Measurements from ENCODE around the gene ATP8A2. TPM values are rescaled to one million over a fixed set of nuclear protein-coding genes. Genes with fewer than 3 reads are reported as not detected.

The ATP8A2 gene
- total and polyA plus RNA-seq, 4 donors = 0.31 to 2.7 (median 1.1) TPM

DNA sequence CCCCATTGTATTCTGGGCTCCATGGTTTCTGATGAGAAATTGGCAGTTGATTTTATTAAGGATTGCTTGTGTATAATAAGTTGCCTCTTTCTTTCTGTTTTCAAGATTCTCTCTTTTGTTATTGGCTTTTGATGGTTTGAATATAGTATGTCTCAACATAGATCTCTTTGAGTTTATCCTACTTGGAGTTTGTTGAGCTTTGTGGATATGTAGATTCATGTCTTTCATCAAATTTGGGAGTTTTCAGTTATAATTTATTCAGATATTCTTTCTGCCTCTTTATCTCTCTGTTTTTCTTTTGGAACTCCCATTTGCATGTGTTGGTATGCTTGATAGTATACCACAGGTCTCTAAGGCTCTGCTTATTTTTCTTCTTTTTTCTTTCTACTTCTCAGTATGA lies 296.6 kb downstream of the ATP8A2 start:
- H3K36me3 ChIP-seq (ENCODE audit: control insufficient read depth in 4 of 4, insufficient read depth in 4 of 4, low read length in 4 of 4) = peaks cover 0 to 6% (median 0%) of the 10 kb centered on the region in 4 donors
- no peak for TF ChIP-seq CTCF (IDR thresholded peaks at IDR 0.05; ENCODE audit: control extremely low read depth, extremely low read depth)
- ATAC-seq (ENCODE audit: insufficient read depth, low FRiP score) (no peak), DNase-seq (no peak)
- H3K4me1 ChIP-seq (ENCODE audit: control insufficient read depth in 5 of 5, insufficient read depth in 5 of 5, low read length in 5 of 5) = peaks cover 0 to 15% (median 3%) of the 10 kb centered on the region in 5 donors
- no peak overlapping the region for H3K9ac ChIP-seq (ENCODE audit: insufficient read depth in 1 of 2, low read length in 2 of 2)
- no peaks in the 10 kb centered on the region for H3K27me3 ChIP-seq (ENCODE audit: control insufficient read depth in 3 of 3, insufficient read depth in 3 of 3, low read length in 2 of 3)
- no peak overlapping the region for H3K27ac ChIP-seq (ENCODE audit: low read depth in 1 of 2, low read length in 1 of 2)
- peaks cover 0 to 10% (median 4%) of the 10 kb centered on the region in 4 donors for H3K9me3 ChIP-seq (ENCODE audit: control insufficient read depth in 4 of 4, insufficient read depth in 3 of 4, low read length in 3 of 4)
- H3K4me3 ChIP-seq = no peak overlapping the region

DNA sequence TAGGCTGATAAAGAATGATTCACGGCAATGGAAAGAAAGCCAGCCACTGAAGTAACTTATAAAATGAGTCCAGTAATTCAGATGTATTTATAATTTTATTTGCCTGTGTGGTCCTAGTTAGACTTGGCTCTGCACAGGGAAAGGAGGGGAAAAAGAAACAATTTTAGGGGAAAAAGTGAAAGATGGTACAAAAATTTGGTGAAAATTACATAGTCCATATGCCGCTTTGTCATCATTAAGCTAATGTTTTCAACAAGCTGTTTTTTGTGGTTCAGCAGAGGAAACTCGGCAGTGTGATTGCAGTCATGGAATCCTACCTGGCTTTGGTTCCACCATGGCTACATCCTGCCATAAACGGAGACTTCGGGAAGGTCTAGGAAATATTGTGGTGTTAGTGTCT lies 301.9 kb downstream of the ATP8A2 start:
- H3K27ac ChIP-seq (ENCODE audit: low read depth in 1 of 2, low read length in 1 of 2) = no peak overlapping the region
- no peak overlapping the region for H3K9ac ChIP-seq (ENCODE audit: insufficient read depth in 1 of 2, low read length in 2 of 2)
- peaks cover 0 to 5% (median 3%) of the 10 kb centered on the region in 4 donors for H3K9me3 ChIP-seq (ENCODE audit: control insufficient read depth in 4 of 4, insufficient read depth in 3 of 4, low read length in 3 of 4)
- no peak for ATAC-seq (ENCODE audit: insufficient read depth, low FRiP score)
- 76 to 79% methylated on average over 5 of the region's 5 CpGs for WGBS, 2 donors
- peak in 2 of 3 donors; percentile 76 to 87 for DNase-seq
- peaks cover 0 to 25% (median 5%) of the 10 kb centered on the region in 5 donors for H3K4me1 ChIP-seq (ENCODE audit: control insufficient read depth in 5 of 5, insufficient read depth in 5 of 5, low read length in 5 of 5)
- H3K27me3 ChIP-seq (ENCODE audit: control insufficient read depth in 3 of 3, insufficient read depth in 3 of 3, low read length in 2 of 3) = no peaks in the 10 kb centered on the region
- H3K4me3 ChIP-seq = no peak overlapping the region
- TF ChIP-seq CTCF (IDR thresholded peaks at IDR 0.05; ENCODE audit: control extremely low read depth, extremely low read depth) = no peak
- H3K36me3 ChIP-seq (ENCODE audit: control insufficient read depth in 4 of 4, insufficient read depth in 4 of 4, low read length in 4 of 4) = peaks cover 0 to 6% (median 0%) of the 10 kb centered on the region in 4 donors

- Histone ChIP-seq H3K4me1 (ENCODE audit: control insufficient read depth in 5 of 5, insufficient read depth in 5 of 5, low read length in 5 of 5) (peaks cover 0 to 30% (median 8%) of the 10 kb centered on the region in 5 donors), H3K4me3 (no peak overlapping the region), H3K27ac (ENCODE audit: low read depth in 1 of 2, low read length in 1 of 2) (no peak overlapping the region), H3K27me3 (ENCODE audit: control insufficient read depth in 3 of 3, insufficient read depth in 3 of 3, low read length in 2 of 3) (no peaks in the 10 kb centered on the region), H3K36me3 (ENCODE audit: control insufficient read depth in 4 of 4, insufficient read depth in 4 of 4, low read length in 4 of 4) (peaks cover 0 to 2% (median 0%) of the 10 kb centered on the region in 4 donors), H3K9me3 (ENCODE audit: control insufficient read depth in 4 of 4, insufficient read depth in 3 of 4, low read length in 3 of 4) (peaks cover 0 to 3% (median 1%) of the 10 kb centered on the region in 4 donors), H3K9ac (ENCODE audit: insufficient read depth in 1 of 2, low read length in 2 of 2) (no peak overlapping the region)
- peak in 2 of 3 donors; percentile 31 to 60 for DNase-seq
- WGBS, 2 donors = 70 to 84% methylated on average over 4 of the region's 4 CpGs
- TF ChIP-seq CTCF (IDR thresholded peaks at IDR 0.05; ENCODE audit: control extremely low read depth, extremely low read depth) = no peak
- no peak for ATAC-seq (ENCODE audit: insufficient read depth, low FRiP score)
Measured at GRCh38 chr13:25674371-25674770, 302.6 kb downstream of the ATP8A2 start.

DNA sequence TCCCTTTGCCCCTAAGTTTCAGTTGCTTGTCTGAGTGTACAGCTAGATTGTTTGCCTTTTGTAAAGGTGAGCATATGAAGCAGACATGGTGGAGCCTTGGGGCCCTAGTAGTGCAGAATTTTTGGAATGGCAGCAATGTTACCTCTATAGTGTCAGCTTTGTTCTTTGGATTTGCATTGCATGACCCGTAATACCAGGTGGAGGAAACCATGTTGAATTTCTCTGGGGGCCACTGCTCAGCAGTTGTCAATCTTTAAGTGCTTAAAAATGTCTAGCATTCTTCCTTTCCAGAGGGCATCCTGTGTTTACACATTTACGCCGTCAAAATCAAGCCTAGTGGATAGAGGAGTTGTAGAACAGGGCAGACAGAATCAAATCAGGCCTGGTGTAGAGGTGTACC lies 303.3 kb downstream of the ATP8A2 start:
- ATAC-seq (ENCODE audit: insufficient read depth, low FRiP score) (no peak), DNase-seq (no peak)
- Histone ChIP-seq H3K9me3 (ENCODE audit: control insufficient read depth in 4 of 4, insufficient read depth in 3 of 4, low read length in 3 of 4) (no peaks in the 10 kb centered on the region), H3K9ac (ENCODE audit: insufficient read depth in 1 of 2, low read length in 2 of 2) (no peak overlapping the region), H3K36me3 (ENCODE audit: control insufficient read depth in 4 of 4, insufficient read depth in 4 of 4, low read length in 4 of 4) (no peaks in the 10 kb centered on the region), H3K27ac (ENCODE audit: low read depth in 1 of 2, low read length in 1 of 2) (no peak overlapping the region), H3K27me3 (ENCODE audit: control insufficient read depth in 3 of 3, insufficient read depth in 3 of 3, low read length in 2 of 3) (no peaks in the 10 kb centered on the region), H3K4me1 (ENCODE audit: control insufficient read depth in 5 of 5, insufficient read depth in 5 of 5, low read length in 5 of 5) (peaks cover 0 to 34% (median 11%) of the 10 kb centered on the region in 5 donors), H3K4me3 (no peak overlapping the region)
- 61 to 62% methylated on average over 3 of the region's 3 CpGs for WGBS, 2 donors
- TF ChIP-seq CTCF (IDR thresholded peaks at IDR 0.05; ENCODE audit: control extremely low read depth, extremely low read depth) = no peak
